ENCODE results near the gene BMS1.
A peak's percentile ranks its signal among the peaks of the same experiment; 100 is the strongest.
"Not testable (repeated sequence)": the region's sequence is repeated elsewhere in the genome, so short reads cannot be mapped to it uniquely, and the experiment has no call there.

BMS1 gene

GRCh38 chr10:42795701-42796100 is 13.1 kb downstream of the BMS1 start:
- DNase-seq (ENCODE audit: low spot score) = no peak

- no peak for DNase-seq (ENCODE audit: low spot score)
These were observed 18.5 kb downstream of the BMS1 start for GRCh38 chr10:42801135-42801534.

GRCh38 chr10:42802876-42803275 is 20.3 kb downstream of the BMS1 start:
- DNase-seq (ENCODE audit: low spot score) = no peak

DNA sequence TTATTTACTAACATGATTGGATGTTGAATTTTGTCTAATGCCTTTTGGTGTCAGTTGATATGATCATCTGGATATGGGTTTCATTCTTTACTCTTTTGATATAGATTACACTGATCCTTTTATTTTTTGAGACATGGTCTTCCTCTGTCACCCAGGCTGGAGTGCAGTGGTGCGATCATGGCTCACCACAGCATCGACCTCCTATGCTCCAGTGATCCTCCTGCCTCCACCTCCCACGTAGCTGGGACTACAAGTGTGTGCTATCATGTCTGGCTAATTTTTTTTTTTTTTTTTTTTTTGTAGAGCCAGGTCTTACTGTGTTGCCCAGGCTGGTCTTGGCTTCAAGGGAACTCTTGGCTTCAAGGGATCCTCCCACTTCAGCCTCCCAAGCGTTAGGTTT is 27.1 kb downstream of the BMS1 start:
- no peak for DNase-seq (ENCODE audit: low spot score)

- no peak for DNase-seq (ENCODE audit: low spot score)
These were observed 29.4 kb downstream of the BMS1 start for GRCh38 chr10:42812028-42812427.

- not testable (repeated sequence) for DNase-seq (ENCODE audit: low spot score)
These were observed 31.5 kb downstream of the BMS1 start for GRCh38 chr10:42813989-42814687.

DNA sequence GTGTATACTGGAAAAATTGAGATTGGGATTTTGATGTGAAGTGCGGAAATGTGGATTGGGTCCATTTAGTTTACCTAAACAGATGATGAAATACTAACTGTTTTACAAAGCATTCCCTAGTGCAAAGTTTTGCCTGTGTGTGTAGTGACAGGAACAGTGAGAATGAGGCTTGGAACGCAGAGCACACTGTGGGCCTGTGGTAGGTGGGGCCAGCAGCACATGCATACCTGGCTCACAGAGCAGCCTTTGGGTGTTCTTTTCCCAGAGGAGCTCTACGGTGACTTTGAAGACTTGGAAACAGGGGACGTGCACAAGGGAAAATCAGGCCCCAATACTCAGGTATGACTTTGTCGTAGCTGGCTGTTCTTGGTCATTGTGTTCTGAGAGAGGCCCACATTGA is 33.7 kb downstream of the BMS1 start:
- DNase-seq (ENCODE audit: low spot score) = not testable (repeated sequence)

DNA sequence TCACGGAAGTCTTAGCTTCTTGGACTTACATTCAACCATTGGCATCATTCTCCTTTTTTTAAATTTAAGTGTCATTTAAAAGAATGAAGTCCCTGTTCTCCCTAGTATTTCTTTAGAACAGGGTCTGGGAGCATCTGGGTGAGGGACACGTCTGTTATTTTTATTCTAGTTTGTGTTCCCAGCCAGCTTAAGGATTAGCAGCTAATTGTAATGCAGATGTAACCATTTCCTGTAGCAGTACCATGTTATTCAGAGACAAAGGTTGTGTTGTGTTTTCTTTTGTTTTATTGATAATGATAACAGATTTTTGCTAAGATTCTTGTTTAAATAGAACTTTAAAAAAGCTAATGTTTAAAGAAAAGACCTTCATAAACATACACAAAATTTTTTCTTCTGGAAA is 34.3 kb downstream of the BMS1 start:
- no peak for DNase-seq (ENCODE audit: low spot score)

GRCh38 chr10:42817417-42817816 is 34.8 kb downstream of the BMS1 start:
- DNase-seq (ENCODE audit: low spot score) = not testable (repeated sequence)

- DNase-seq (ENCODE audit: low spot score) = not testable (repeated sequence)
These were observed 44.2 kb downstream of the BMS1 start for GRCh38 chr10:42826759-42827158.

DNA sequence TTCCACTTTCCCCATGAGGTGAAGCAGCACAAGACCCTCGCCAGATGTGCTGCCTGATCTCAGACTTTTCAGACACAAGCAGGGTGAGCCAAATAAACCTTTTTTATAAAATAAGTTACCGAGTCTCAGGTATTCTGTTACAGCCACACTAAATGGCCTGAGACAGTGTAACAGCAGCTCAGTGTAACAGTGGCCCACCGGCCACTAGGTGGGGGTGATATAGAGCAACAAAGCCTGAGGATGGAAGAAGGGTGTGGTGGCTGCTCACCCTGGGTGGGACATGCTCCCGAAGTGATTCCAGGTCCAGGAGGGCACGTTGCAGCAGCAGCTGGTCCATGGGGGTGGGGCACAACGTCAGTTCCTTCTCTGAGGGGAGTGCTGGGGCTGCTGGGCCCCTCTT is 44.6 kb downstream of the BMS1 start:
- DNase-seq (ENCODE audit: low spot score) = no peak

DNA sequence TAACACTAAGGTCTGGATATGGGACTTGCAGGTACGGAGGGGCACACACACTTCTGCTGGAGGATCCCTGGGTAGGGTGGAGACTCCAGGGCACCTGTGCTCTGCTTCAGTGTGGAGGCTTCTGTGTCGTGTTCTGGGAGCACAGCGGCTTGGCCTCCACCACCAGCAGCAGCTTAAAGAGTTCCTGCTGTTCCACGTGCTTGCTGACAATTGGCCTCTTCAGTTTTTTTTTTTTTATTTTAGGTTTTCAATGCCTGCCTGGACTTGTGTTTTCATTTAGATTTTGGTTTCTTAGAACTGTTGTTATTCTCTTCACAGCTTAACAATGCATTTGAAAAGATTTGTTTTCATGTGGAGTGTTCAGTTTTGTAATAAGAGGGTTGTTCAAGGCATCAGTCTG is 45.8 kb downstream of the BMS1 start:
- DNase-seq (ENCODE audit: low spot score) = not testable (repeated sequence)

- DNase-seq (ENCODE audit: low spot score) = no peak
These were observed 47.6 kb downstream of the BMS1 start for GRCh38 chr10:42830237-42830636.

DNA sequence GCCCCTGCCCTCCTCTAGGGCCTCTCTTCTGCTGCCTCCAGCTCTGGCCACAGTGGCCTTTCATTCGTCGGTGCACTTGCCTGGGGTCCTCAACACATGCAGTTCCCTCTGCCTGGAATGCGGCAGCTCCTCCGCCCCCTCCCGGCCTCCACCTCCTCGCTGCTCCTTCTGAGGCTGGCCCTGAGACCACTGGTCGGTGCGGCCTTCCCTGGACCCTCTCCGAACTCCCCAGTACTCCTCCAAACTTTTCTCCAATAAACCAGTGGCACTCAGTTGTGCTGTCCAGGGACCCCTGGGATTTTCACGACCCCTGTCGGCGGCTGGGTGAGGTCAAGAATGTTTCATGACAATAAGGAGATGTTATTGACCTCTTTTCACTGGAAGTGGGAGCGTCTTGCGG is 53.5 kb downstream of the BMS1 start:
- no peak for DNase-seq (ENCODE audit: low spot score)

DNA sequence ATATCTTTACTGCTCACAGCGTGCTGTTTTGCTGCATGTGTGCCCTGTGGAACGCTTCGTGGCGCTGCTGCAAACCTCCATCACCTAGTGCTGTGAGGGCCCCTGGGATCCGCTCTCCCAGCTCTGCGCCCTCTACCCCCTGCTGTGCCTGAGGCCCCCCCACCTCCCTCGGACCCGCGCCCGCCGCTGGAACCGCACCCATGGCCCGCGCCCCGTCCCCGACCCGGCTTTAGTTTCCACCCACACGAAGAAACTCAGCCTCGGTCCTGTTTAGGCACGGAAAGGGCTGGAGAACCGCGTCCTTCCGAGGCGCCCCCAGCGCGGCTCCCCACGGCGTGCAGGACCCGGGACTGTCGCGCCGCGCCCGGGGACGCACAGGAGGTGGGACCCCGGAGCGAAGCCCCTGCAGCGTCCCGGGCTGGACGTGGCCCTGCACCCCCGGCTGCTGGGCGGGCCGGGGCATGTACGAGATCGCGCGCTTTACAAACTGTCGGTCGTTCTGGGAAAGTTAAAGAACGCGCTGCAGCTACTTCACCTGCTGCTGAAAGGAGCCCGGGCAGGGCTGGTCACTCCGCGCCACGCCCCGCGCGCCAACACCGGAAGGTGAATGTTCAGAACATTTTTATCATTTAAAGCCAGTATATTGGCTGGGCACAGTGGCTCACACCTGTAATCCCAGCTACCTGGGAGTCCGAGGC is 54.3 kb downstream of the BMS1 start:
- DNase-seq (ENCODE audit: low spot score) = peak; percentile 67

DNA sequence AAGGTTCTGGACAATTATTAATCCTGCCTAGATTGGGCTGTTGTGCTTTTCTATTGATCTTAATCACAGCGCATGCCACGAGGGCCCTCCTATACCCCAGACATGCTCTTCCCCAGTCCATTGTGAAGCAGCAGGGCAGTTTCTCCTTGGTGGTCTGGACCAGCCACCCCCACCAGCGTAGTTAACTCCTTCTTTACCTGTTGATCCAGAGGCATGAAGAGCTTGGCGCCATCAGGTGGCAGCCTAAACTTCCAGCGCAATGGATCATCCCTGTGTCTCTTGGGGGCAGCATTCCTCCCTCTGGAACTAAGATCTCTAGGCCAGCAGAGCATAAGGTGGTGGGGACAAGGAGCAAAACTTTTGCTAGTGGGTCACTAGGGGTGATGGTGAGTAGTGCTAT is 62.2 kb downstream of the BMS1 start:
- not testable (repeated sequence) for DNase-seq (ENCODE audit: low spot score)

GRCh38 chr10:42847261-42847660 is 64.7 kb downstream of the BMS1 start:
- DNase-seq (ENCODE audit: low spot score) = not testable (repeated sequence)

DNA sequence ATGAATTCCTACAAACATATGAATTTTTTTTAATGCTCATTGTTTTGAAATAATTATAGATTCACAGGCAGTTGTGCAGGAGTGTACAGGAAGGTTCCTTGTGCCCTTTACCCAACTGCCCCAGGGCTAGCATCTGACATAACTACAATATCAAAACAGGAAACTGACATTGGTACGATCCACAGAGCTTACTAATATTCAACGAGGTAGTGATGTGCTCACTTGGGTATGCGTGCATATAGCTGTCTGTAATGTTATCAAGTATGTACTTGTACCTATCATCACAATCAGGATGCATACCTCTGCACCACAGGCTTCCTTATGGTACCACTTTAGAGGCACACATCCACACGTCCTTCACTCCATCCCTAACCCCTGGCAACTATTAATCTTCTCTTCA is 68.3 kb downstream of the BMS1 start:
- no peak for DNase-seq (ENCODE audit: low spot score)

DNA sequence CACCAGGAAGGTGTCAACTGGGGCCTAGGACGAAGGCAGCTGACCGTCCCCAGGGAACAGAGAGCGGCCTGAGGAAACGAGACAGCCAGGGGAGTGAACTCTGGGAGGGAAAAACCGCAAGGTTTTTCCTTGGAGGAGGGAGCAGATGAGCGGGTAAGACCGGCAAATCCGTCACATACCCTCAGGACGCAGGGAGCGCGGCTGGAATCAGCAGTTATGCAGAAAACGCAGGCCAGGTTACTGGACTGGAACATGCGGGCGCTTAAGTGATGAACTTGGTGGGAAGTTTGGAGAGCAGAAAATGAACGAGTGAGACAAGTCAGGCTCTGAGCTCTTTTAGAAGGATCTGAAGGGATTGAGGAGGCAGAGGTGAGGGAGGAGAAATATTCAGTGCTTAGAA is 76.7 kb downstream of the BMS1 start:
- no peak for DNase-seq (ENCODE audit: low spot score)

GRCh38 chr10:42860016-42860415 is 77.4 kb downstream of the BMS1 start:
- DNase-seq (ENCODE audit: low spot score) = not testable (repeated sequence)

- DNase-seq (ENCODE audit: low spot score) = not testable (repeated sequence)
These were observed 80.2 kb downstream of the BMS1 start for GRCh38 chr10:42862801-42863200.

DNA sequence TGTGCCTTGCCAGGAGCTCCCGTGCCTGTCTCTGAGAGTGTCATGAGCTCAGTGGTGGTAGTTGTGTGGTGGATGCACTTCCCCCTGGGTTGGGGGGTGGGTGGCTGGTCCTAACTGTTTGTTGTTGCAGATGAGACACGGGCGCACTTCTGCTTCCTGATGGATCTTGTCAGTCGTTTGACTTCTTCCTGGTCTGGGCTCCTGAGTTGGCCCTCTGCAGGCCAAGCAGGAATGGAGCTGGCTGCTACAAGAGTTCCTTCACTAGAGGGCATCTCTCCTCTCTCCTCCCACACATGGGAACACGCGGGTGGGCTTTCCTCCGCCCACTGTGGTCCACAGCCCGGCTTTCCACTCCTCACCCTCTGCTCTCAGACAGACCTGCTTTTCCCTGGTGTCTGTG is 82.0 kb downstream of the BMS1 start:
- no peak for DNase-seq (ENCODE audit: low spot score)

GRCh38 chr10:42865716-42866114 is 83.1 kb downstream of the BMS1 start:
- DNase-seq (ENCODE audit: low spot score) = no peak

Data from GM03348 (cell line).